Gastroesophageal sphincter (tissue), 3 donors: ENCODE results near the gene IHH.

Experiments
- CTCF ChIP-seq, 4 experiments: fragments of 200-600 bp in 2 of 4; fragments of 450-650 bp in 2 of 4; sonication (generic) in 1 of 4; IDR thresholded peaks; one replicate each; pipeline ENCODE4 v1.5.1; 2017 to 2019; ENCODE audit warnings: antibody characterized with exemption in 4 of 4, mild to moderate bottlenecking in 2 of 4, moderate library complexity in 2 of 4
- EP300 ChIP-seq: sonication (generic); formaldehyde crosslinking; IDR thresholded peaks from one replicate; pipeline ENCODE4 v1.6.1; 2017; ENCODE audit warnings: antibody characterized with exemption, mild to moderate bottlenecking
- POLR2A ChIP-seq, 2 donors: fragments of 450-650 bp; IDR thresholded peaks; one replicate each; pipeline ENCODE4 v1.6.1; 2017; ENCODE audit warnings: antibody characterized with exemption in 2 of 2, mild to moderate bottlenecking in 2 of 2, moderate library complexity in 1 of 2
- POLR2AphosphoS5 ChIP-seq: sonication (generic); formaldehyde crosslinking; IDR thresholded peaks from one replicate; pipeline ENCODE4 v1.6.1; 2017; ENCODE audit warnings: antibody characterized with exemption

GRCh38 chr2:219042750-219043149 lies 18.0 kb downstream of the IHH start:
- TF ChIP-seq CTCF (IDR thresholded peaks at IDR 0.05): no peak
- no peak for TF ChIP-seq POLR2A (IDR thresholded peaks at IDR 0.05)
- TF ChIP-seq EP300: no peak
- no peak for TF ChIP-seq POLR2AphosphoS5
